Astrocyte (in vitro differentiated cells and primary cell): ENCODE measurements around the gene NCF2. TPM values are rescaled to one million over a fixed set of nuclear protein-coding genes. Genes with fewer than 3 reads are reported as not detected.
A peak's percentile ranks its signal among the peaks of the same experiment; 100 is the strongest.

Experiments used
- DNase-seq: peaks from one replicate; pipeline ENCODE4 v3.0.0-alpha.2; 2010; ENCODE audit warnings: low read depth
- FAIRE-seq: peaks from 2 replicates; lab custom pipeline; 2011; peaks lifted over from hg19 to GRCh38; lab: Jason Lieb, UNC
- H2AFZ ChIP-seq: 2 replicates; pipeline ENCODE4 v1.6.0; 2012; ENCODE audit warnings: low read depth, low read length, inconsistent platforms
- H3K27ac ChIP-seq: 2 replicates; pipeline ENCODE4 v1.5.1; 2011; ENCODE audit warnings: low read depth, low read length, inconsistent platforms
- H3K27me3 ChIP-seq: 2 replicates; pipeline ENCODE4 v1.6.0; 2011; ENCODE audit warnings: low read length, inconsistent platforms; ENCODE audit not compliant: insufficient read depth
- H3K36me3 ChIP-seq: 2 replicates; pipeline ENCODE4 v1.5.1; 2011; ENCODE audit warnings: low read length, inconsistent platforms; ENCODE audit not compliant: insufficient read depth
- H3K4me1 ChIP-seq: 2 replicates; pipeline ENCODE4 v1.5.1; 2011; ENCODE audit warnings: low read length, inconsistent platforms; ENCODE audit not compliant: insufficient read depth
- H3K4me2 ChIP-seq: 2 replicates; pipeline ENCODE4 v1.6.0; 2012; ENCODE audit warnings: low read length, inconsistent platforms
- H3K4me3 ChIP-seq: 2 replicates; pipeline ENCODE4 v1.5.1; 2011; ENCODE audit warnings: low read depth, mild to moderate bottlenecking, low read length, inconsistent platforms; ENCODE audit not compliant: insufficient read depth
- H3K79me2 ChIP-seq: 2 replicates; pipeline ENCODE4 v1.6.0; 2012; ENCODE audit warnings: mild to moderate bottlenecking, low read length, inconsistent platforms; ENCODE audit not compliant: insufficient read depth
- H3K9ac ChIP-seq: 2 replicates; pipeline ENCODE4 v1.6.0; 2012; ENCODE audit warnings: mild to moderate bottlenecking, low read length, inconsistent platforms
- H3K9me3 ChIP-seq: 2 replicates; pipeline ENCODE4 v1.5.1; 2012; ENCODE audit warnings: low read depth, mild to moderate bottlenecking, low read length, inconsistent platforms; ENCODE audit not compliant: insufficient read depth
- H4K20me1 ChIP-seq: 2 replicates; pipeline ENCODE4 v1.6.0; 2012; ENCODE audit warnings: low read length, inconsistent platforms; ENCODE audit not compliant: insufficient read depth
- H3K27ac Mint-ChIP-seq: one replicate; pipeline ENCODE4 v1.8.0; 2021; ENCODE audit warnings: mild to moderate bottlenecking, mixed read lengths; ENCODE audit not compliant: unreplicated experiment
- H3K27me3 Mint-ChIP-seq: one replicate; pipeline ENCODE4 v1.8.0; 2021; ENCODE audit warnings: low read depth, mixed read lengths; ENCODE audit not compliant: unreplicated experiment
- H3K36me3 Mint-ChIP-seq: one replicate; pipeline ENCODE4 v1.8.0; 2021; ENCODE audit warnings: low read depth, mixed read lengths; ENCODE audit not compliant: unreplicated experiment
- H3K4me1 Mint-ChIP-seq: one replicate; pipeline ENCODE4 v1.8.0; 2021; ENCODE audit warnings: low read depth, mixed read lengths; ENCODE audit not compliant: unreplicated experiment
- H3K4me3 Mint-ChIP-seq: one replicate; pipeline ENCODE4 v1.8.0; 2021; ENCODE audit warnings: mild to moderate bottlenecking, moderate library complexity, mixed read lengths; ENCODE audit not compliant: unreplicated experiment
- H3K9me3 Mint-ChIP-seq: one replicate; pipeline ENCODE4 v1.8.0; 2021; ENCODE audit warnings: mild to moderate bottlenecking, mixed read lengths; ENCODE audit not compliant: unreplicated experiment
- EZH2 ChIP-seq: IDR thresholded peaks from 2 replicates; pipeline ENCODE4 v1.6.1; 2012; ENCODE audit warnings: mild to moderate bottlenecking, low read length, inconsistent platforms; ENCODE audit not compliant: insufficient read depth
- total RNA-seq: library from RNA; stranded (reverse); gene quantifications from 2 replicates; pipeline ENCODE4 v1.2.1, GENCODE V29; 2021
- TF ChIP-seq, protein P1 (sequence below): IDR thresholded peaks from 2 replicates; pipeline ENCODE4 v1.5.1; 2011; ENCODE audit warnings: low read depth, mild to moderate bottlenecking, inconsistent platforms, low read length, moderate library complexity; ENCODE audit not compliant: insufficient read depth

The NCF2 gene
- total RNA-seq, 1 donor from 2014 or later = 4.3 TPM

DNA sequence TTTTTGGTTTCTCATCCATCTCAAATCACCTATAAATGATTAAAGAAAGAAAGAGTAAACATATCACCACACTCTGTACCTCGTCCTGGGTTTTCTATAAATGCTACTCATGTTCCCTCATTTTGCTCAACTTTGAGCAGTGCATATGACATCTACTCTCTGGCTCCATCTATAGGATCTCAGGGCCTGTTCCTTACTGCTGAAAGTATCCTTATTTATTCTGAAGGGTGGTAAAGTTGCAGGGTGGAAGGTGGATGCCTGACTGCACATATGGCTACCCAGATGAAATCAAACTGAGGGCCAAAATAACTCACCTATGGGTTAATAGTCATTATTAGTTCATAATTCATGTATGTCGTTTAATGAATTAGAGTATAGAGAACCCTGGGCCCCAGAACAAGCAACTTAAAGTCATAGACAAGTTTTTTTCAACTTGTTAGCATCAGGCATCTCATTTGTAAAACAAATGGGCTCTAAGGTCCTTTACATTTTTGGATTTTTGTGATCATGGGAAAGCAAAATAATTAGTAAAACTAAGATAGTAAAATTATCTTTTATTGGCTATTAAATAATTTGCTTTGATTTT, 46.5 kb downstream of the NCF2 start:
- H3K36me3 ChIP-seq = peaks cover 57% of the 10 kb centered on the region

DNA sequence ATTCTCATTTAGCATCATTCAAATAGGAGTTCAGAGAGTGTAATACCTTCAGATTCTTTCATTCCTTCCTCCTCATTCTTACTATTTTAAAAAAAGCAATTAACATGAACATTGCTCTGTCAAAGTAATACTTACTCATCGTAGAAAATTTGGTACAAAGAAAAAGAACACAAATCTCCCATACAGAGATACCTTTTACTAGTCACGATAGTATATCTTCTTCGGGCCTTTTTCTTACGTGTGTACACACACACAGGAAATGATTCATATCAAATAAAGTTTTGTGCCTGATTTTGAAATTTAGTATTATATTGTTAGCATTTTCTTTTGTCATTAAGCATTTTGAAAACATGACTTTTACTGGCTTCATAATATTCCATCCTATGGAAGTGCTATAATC, 52.9 kb downstream of the NCF2 start:
- H3K9me3 Mint-ChIP-seq = no peaks in the 10 kb centered on the region
- Histone ChIP-seq H3K9me3 (no peaks in the 10 kb centered on the region), H3K79me2 (no peaks in the 10 kb centered on the region), H2AFZ (no peak overlapping the region), H3K9ac (no peak overlapping the region), H3K4me3 (no peak overlapping the region), H3K36me3 (peaks cover 48% of the 10 kb centered on the region), H4K20me1 (no peaks in the 10 kb centered on the region), H3K27me3 (no peaks in the 10 kb centered on the region), H3K4me2 (no peak overlapping the region), H3K27ac (no peak overlapping the region), H3K4me1 (no peaks in the 10 kb centered on the region)
- H3K4me1 Mint-ChIP-seq = no peaks in the 10 kb centered on the region
- H3K27me3 Mint-ChIP-seq = no peaks in the 10 kb centered on the region
- DNase-seq (no peak), FAIRE-seq (no peak)
- no peak overlapping the region for H3K4me3 Mint-ChIP-seq
- no peaks in the 10 kb centered on the region for H3K36me3 Mint-ChIP-seq
- H3K27ac Mint-ChIP-seq = no peak overlapping the region
- no peak for TF ChIP-seq EZH2
- TF ChIP-seq, protein P1, sequence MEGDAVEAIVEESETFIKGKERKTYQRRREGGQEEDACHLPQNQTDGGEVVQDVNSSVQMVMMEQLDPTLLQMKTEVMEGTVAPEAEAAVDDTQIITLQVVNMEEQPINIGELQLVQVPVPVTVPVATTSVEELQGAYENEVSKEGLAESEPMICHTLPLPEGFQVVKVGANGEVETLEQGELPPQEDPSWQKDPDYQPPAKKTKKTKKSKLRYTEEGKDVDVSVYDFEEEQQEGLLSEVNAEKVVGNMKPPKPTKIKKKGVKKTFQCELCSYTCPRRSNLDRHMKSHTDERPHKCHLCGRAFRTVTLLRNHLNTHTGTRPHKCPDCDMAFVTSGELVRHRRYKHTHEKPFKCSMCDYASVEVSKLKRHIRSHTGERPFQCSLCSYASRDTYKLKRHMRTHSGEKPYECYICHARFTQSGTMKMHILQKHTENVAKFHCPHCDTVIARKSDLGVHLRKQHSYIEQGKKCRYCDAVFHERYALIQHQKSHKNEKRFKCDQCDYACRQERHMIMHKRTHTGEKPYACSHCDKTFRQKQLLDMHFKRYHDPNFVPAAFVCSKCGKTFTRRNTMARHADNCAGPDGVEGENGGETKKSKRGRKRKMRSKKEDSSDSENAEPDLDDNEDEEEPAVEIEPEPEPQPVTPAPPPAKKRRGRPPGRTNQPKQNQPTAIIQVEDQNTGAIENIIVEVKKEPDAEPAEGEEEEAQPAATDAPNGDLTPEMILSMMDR = no peak

More for the DNA sequence above, 46.5 kb downstream of the NCF2 start:
- H3K9me3 ChIP-seq = no peaks in the 10 kb centered on the region
- Mint-ChIP-seq H3K4me1 (peaks cover 12% of the 10 kb centered on the region), H3K9me3 (no peaks in the 10 kb centered on the region), H3K36me3 (peaks cover 3% of the 10 kb centered on the region), H3K27ac (no peak overlapping the region), H3K4me3 (no peak overlapping the region), H3K27me3 (no peaks in the 10 kb centered on the region)
- FAIRE-seq (peak; percentile 9), DNase-seq (peak; percentile 39)
- TF ChIP-seq, protein P1 = peak; percentile 84
- TF ChIP-seq EZH2 = no peak
- no peak overlapping the region for H3K27ac ChIP-seq
- H3K9ac ChIP-seq = no peak overlapping the region
- no peak overlapping the region for H2AFZ ChIP-seq
- no peaks in the 10 kb centered on the region for H3K79me2 ChIP-seq
- H3K4me1 ChIP-seq = no peaks in the 10 kb centered on the region
- H4K20me1 ChIP-seq = no peaks in the 10 kb centered on the region
- H3K27me3 ChIP-seq = no peaks in the 10 kb centered on the region
- no peak overlapping the region for H3K4me2 ChIP-seq
- H3K4me3 ChIP-seq = no peak overlapping the region

DNA sequence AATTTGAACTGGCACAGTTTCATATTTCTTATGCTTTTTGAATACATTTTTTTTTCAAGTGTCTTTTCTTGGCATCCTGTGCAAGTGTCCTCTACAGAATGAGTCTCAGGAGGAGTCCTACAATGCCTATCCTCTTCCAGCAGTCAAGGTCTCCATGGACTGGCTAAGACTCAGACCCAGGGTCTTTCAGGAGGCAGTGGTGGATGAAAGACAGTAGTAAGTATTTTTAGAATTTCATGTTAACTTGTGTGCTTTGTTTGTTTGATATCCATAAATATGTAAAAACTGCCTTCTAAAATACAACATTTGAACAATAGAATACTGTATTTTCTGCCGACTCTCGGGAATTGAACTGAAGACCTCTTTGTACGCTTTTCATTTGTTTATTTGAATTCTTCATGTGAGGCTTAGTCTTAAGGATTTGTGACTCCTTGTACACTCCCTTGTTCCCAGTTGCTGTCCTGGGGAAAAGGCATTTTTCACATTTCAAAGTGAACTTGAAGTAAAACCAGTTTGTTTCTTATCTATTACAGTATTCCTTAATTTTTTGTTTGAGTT, 56.6 kb downstream of the NCF2 start:
- H4K20me1 ChIP-seq = no peaks in the 10 kb centered on the region
- H3K27ac Mint-ChIP-seq = no peak overlapping the region
- no peak overlapping the region for H3K9ac ChIP-seq
- FAIRE-seq (no peak), DNase-seq (no peak)
- no peaks in the 10 kb centered on the region for H3K9me3 Mint-ChIP-seq
- H3K79me2 ChIP-seq = no peaks in the 10 kb centered on the region
- H3K27me3 Mint-ChIP-seq = no peaks in the 10 kb centered on the region
- H3K27me3 ChIP-seq = no peaks in the 10 kb centered on the region
- H3K4me1 Mint-ChIP-seq = peaks cover 2% of the 10 kb centered on the region
- TF ChIP-seq EZH2 = no peak
- TF ChIP-seq, protein P1 = no peak
- H3K36me3 Mint-ChIP-seq = no peaks in the 10 kb centered on the region
- no peak overlapping the region for H3K4me3 ChIP-seq
- no peak overlapping the region for H3K4me2 ChIP-seq
- H3K27ac ChIP-seq = no peak overlapping the region
- no peak overlapping the region for H3K4me3 Mint-ChIP-seq
- no peaks in the 10 kb centered on the region for H3K4me1 ChIP-seq
- H3K9me3 ChIP-seq = no peaks in the 10 kb centered on the region
- H3K36me3 ChIP-seq = peaks cover 32% of the 10 kb centered on the region
- no peak overlapping the region for H2AFZ ChIP-seq
